HG03469 (cell line): ENCODE data around the gene TBC1D10A.

ENCODE experiments used
- ATAC-seq: cut with Tn5 transposase; IDR thresholded peaks from one replicate; pipeline ENCODE4 v1.9.1; 2021; ENCODE audit warnings: mild to moderate bottlenecking, moderate library complexity, moderate number of reproducible peaks; ENCODE audit not compliant: unreplicated experiment

Gene TBC1D10A

DNA sequence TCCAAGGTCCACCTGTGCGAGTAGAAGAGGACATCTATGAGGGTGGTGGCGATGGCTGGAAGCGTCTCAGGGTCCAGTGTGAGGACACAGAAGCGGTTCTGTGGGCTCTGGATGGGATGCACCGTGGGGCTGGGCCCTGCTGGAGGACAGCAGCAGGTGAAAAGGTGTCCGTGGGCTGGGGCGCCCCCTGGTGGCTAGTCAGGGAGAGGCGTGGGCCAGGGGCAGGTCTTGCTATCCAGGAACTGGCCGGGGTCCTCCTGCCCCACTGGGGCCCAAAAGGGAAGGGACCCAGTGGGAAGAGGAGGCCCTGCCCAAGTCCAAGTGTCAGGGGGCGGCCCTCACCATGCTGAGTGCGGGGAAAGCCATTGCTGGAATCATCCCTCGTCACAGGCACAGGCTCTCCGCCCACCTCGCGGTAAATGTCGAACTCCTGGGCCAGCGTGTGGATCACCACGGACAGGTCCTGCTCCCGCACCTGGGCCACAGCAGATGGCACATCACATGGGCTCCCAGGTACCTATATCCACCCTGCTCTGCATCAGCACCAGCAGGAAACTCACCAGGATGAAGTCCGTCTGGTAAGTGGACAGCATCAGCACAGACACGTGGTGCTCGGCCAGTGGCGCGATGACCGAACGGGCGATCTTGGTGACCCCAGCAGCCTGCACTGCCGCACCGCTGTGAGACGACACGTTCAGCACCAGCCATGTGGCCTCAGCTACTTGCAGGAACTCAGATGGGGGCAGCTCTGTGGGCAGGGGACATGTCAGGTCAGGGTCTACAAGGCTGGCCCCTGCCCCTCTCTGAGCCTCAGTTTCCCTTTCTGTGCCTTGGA, 39.7 kb downstream of the TBC1D10A start:
- no peak for ATAC-seq

DNA sequence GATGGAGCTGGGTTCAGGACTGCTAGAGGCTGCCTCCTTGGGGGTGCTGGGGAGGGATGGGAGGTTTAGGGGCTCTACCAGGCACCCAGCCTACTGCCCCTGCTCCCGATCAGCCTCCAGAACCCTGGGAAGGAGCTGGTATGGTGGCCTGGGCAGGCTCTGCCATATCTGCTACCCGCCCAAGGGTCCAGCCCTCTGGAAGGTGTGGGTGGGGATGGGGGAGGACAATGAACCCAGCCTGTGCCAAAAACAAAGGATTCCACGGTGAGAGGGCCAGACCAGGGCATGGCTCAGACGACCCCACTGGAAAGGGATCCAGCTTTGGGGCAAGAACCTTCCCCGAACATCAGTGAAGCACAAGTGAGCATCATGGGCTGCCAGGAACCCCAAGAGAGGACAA, 40.4 kb downstream of the TBC1D10A start:
- ATAC-seq, result no peak

DNA sequence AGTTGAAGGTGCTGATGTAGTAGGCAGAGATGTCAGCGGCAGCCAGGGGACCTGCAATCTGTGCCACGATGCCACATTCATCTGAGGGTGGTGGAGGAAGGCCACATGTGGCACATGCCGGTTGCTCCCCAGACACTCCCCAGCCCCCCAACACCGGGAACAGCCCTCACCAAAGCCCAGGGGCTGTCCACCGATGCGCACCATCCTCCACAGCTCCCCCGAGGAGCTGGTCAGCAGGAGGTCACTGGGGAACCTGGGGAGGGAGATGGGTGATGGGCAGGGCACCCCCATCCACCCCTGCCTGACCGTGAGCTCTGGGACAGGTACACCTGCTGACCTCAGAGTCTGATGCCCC, 40.9 kb downstream of the TBC1D10A start:
- no peak for ATAC-seq

DNA sequence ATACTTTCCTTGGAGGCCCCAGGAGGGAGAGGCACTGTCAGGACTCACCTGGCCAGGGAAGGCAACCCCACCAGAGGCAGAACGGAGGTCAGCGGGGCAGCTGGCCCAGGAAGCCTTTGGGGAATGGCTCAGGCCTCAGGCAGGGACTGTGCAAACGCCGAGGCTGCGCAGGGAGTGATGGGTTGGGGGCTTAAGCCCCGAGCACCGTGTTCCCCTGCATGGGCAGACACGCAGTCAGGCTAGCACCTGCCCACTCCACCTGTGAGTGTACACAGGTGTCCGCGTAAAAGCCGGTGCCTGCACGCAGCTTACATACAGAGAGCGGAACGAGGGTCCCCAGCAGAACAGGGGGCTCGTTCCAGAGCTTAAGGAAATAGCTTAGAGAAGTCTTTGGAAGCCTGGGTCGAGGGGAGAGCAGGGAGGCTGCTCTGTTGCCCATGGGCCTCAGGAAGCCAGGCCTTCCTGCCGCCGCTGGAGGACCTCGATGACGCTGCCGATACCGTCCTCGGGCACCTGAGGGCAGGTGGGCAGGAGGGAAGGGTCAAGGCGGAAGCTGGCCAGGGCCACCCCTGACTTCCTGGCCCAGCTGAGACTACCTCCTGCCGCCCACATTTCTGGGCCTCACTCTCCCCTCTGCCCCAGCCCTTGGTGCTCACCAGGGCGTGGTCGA, 41.4 kb downstream of the TBC1D10A start:
- no peak for ATAC-seq

DNA sequence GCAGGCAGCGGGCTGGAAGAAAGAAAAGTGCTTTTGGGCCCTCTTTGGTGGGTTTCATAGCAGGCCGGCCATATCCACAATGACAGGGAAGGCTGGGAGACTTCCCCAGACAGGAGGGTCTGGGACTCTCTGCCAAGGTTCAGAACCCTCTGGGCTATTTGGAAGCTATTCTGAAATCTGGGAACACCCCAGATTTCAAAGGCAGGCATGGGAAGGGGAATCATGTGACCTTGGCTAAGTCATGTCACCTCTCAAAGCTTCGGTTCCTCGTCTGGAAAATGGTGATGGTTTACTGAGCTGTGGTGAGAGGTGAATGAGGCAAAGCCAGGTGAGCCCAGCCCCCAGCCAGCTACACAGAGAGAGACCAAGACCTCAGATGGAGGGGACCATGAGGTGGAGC, 42.1 kb downstream of the TBC1D10A start:
- ATAC-seq, result no peak

DNA sequence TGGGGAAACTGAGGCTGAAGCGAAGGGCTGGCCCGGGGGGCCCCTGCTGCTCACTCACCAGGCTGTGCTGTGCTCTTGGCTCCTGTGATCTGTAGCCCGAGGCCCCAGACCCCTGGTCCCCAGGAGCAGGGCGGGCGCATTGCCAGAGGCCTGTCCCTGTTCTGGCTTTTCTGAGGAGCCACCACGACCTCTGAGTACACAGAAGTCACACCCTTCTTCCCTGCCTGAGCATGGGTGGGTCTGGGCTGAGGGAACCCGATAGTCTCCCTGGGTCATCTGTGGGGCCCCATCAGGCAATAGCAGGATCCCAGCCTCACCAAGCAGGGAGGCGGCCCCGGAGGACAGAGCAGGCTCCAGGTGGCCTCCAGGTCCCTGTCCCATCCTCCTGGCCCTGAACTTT, 42.6 kb downstream of the TBC1D10A start:
- no peak for ATAC-seq

DNA sequence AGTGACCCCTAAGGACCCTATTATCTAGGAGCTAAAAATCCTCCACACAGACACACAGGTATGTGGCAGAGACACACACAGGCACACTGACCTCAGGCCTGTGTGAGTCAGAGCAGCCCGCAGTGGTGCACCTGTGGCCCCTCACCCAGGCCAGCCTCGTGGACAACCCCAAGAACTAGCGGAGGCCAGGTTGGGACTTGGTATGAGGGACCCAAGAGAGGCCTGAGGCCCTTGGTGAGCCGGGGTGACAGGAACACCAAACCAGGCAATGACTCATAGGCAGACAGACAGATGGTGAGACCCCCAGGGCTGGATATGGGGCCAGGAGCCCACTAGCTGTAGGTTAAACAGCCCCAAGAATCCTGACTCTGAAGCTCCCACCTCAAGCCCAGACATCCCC, 43.4 kb downstream of the TBC1D10A start:
- no peak for ATAC-seq

DNA sequence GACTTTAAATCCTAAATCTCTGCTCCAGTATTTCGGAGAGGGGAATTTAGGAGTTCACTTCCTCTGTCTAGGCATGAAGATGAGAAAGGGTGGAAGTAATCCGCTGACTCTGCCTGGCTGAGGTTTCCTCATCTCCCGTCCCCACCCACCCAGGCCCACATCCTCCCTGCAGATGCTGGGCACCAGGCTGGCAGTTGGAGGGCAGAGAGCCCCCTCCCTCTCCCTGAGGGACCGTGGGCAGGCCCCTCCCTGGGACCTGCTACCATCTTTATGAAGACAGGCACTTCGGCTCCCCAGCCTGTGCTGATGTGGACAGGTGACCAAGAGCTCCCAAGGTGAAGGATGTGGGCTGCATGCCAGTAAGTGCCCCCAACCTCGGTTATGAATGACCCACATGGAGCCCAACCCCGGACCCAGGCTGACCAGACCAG, 44.1 kb downstream of the TBC1D10A start:
- ATAC-seq, result no peak

DNA sequence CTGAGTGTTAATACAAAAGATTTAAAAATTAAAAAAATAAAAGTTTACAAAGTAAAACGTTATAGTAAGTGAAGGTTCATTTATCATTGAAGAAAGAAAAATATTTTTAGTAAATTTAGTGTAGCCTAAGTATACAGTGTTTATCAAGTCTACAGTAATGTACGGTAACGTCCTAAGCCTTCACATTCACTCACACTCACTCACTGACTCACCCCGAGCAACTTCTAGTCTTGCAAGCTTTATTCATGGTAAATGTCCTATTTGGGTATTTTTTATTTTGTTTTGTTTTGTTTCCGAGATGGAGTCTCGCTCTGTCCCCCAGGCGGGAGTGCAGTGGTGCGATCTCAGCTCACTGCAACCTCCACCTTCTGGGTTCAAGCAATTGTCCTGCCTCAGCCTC, 46.2 kb downstream of the TBC1D10A start:
- ATAC-seq, result no peak

DNA sequence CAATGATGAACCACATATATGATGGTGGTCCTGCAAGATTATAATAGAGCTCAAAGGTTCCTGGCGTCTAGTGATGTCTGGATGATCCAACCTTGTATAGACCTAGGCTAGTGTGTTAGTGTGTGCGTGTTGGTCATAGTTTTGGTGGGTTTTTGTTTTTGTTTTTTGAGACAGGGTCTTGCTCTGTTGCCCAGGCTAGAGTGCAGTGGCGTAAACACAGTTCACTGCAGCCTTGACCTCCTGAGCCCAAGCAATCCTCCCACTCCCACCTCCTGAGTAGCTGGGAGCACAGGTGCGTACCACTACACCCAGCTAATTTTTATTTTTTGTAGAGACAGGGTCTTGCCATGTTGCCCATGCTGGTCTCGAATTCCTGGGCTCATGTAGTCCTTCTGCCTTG, 46.8 kb downstream of the TBC1D10A start:
- ATAC-seq, result no peak

DNA sequence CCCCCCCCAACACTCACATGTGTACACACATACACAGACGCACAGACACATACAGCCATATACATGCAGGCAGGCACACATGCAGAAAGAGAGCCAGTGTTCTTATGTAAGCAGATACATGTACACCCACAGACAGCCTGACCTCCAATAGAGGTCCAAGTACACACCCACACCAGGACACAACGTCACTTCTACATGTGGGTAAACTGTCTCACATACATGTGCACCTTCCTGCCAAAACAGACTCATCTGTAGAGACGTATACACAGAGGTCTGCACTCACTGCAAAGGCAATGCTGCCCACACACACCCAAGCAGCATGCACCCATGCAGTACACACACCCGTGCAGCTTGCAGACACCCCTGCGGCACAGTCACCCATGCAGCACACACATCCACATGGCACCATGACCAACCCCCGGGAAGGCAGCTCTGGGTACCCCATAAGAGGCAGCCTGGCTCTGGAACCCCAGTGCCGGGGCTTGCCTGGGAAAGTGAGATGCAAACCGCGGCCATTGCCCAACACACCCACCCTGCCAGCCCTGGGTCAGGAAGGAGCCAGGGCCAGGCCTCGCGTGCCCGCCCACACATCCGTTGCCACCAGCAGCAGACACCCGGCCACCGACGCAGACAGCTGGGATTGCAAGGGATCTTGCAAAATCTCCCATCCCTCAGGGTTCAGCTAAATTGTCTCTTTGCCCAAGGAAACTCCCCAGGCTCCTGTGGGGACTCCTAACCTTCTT, 47.5 kb downstream of the TBC1D10A start:
- ATAC-seq, result no peak

DNA sequence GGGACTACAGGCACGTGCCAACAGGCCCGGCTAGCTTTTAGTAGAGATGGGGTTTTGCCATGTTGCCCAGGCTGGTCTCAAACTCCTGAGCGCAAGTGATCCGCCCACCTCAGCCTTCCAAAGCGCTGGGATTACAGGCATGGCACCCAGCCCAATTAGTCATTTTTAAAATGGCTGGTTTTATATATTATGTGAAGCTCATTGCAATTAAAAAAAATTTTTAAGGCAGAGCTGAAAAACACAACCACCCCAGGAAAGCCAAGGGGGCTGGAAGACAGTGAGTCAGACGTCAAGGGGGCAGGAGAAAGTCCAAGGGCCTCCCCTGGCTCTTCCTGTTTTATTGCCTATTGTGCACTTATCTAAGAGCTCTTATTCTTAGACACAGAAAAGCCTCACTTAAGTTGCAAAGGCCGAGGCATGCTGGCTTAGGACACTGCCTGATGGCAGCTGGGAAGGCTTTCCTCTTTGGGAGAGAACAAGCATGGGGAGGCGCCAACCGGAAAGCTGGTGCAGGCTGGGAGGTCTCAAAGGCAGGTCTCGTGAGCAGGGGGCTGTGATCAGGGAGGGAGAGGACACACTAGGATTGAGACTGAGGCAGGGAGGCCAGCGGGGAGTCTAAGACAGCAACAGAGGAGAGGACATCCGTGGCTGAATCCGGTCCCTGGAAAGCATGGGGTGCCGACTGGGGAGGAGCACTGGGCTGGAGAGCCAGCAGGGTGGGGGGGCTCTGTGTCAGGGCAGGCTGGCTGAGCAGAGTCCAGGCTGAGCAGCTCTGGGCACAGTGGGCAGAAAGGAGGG, 49.0 kb downstream of the TBC1D10A start:
- ATAC-seq, result no peak

DNA sequence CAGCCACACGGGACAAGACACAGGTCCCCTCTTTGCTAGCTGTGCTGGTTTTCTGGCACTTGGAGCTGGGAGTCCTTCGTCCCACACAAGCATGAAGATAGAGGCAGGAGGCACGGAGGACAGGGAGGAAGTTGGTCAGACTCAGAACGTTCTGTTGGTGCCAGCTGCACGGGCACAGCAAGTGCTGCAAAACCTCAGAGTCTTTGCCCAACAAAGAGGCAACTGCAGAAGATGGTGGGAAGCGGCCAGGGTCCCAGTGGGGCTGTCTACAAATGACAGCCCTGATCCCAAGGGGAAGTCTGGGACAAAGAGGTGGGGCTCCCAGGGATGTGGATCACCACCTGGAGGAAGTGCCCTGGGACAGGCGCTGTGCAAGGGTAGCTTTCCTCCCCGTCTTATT, 50.7 kb downstream of the TBC1D10A start:
- ATAC-seq, result no peak

DNA sequence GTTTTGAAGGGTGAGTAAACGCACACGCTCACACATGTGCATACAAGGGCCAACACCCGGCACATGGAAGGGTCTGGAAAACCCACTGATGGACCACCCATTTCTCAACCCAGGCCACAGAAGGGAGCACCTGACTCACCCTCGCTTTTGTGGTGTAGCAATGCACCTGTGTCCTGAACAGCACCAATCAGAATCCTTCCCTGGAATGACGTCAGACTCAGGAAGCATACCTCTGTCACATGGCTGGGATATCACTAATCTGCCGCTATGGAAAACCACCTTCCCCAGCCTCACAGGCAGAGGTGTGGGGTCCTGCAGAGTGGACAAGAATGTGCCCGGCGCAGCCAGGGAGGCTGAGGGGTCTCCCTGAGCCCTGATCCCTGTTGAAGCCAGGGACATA, 51.1 kb downstream of the TBC1D10A start:
- no peak for ATAC-seq

DNA sequence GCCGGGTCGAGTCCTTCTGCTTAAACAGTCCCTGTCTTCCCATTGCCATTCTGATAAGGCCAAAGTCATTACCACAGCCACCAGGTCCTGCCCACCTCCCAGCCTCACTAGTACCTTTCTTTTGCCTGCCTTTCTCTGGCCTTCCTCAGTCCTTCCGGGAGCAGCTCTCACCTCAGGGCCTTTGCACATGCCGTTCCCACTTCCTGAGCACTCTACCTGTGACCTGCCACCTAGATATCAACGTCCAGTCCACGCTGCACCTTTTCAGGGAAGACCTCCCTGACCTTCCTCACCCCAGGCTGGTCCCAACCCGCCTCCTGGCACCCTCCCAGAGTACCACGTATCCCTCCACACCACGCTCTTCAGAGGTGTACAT, 52.3 kb downstream of the TBC1D10A start:
- no peak for ATAC-seq

DNA sequence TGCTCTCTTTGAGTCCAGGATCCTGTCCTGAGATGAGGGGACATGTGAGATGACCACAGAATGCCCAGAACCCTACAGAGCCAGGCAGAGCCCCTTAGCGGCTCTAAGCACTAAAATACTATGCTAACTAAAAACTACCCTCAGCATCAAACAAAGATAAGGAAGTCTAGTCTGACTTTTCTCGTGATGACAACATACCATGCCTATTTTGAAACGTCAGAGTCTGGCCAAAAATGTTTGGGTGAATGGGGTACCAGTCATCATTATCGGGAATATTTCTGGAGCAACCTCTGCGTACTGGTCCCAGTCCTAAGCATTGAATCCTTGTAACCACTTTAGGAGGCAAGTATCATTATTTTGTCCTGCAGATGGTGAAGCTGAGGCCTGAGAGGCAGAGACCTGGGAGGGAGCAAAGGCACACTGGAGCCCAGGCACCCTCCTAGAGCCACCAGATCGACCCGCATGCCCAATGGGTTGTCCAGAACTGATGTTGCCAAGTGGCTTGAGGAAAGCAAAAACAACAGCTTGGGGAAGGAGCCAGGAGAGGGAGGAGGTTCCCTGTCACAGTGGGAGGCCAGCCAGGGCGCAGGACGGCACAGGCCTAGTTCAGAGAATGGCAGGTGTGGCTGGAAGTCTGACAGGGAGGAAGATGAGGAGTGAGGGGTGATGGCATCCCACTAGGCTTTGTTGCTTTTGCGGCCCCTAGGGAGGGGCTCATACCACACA, 52.9 kb downstream of the TBC1D10A start:
- ATAC-seq, result no peak

DNA sequence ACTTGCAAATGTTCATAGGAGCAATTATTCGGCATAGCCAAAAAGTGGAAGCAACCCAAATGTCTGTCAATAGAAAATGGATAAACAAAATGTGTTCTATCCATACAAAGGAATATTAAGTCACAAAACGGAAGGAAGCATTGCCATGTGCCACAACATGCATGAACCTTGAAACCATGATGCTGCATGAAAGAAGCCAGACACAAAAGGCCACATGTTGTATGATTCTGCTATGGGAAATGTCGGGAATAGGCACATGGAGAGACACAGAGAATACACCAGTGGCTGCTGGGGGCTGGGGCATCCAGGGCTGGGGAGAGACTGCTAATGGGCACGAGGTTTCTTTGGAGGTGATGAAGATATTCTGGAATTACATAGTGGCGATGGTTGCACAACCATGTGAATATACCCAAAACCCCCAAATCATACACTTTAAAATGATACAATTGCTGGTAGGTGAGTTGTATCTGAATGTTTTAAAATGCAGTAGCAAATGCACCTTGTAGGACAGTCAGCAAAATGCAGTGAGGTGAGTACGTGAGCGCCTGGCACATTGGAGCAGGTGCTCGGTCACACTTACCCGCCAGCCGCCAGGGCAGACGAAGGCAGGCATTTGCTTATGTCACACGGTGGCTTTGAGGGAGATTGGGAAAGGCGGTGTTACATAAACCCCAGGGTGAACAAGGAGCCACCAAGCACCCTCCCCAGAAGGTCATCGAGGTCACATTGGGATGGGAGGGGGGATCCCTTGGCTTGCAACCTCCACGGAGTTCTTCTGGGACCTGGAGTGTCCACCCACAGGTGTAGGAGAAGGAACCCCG, 53.8 kb downstream of the TBC1D10A start:
- ATAC-seq, result no peak

DNA sequence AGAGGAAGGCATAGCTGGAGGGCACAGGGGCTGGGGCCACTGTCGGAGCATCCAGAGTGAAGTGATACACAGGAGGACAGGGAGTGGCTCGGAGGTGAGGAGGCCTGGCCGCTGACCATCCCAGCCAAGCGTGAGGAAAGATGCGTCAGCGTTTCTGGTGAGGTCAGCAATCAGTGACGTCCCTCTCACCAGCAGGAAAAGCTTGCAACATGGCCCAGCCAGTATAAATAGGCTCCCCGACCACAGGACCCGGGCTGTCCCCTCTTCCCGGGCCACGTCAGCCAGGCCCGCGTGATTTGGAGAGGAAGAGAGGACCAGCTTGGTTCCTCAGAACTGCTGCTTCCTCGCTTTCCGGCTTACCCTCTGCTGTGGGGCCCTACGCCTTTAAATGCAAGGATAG, 55.9 kb downstream of the TBC1D10A start:
- no peak for ATAC-seq

DNA sequence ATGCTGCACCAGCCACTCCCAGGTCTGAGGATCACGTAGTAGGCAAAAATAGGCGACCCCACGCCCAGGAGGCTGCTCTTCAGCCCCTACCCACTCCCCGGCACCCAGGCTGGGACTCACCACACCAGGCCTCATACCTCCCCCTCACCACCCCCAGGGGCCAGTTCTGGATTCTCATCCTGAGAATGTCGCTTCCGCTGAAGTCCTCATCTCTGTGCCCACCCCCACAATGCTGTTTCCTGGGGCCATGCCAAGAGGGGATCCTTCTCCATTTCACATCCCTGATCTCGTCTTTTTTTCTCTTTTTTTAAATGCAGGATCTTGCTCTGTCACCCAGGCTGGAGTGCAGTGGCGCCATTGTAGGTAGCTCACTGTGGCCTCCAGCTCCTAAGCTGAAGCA, 58.4 kb downstream of the TBC1D10A start:
- no peak for ATAC-seq
